Ascending aorta (tissue), 2 donors: ENCODE measurements around the gene CLDN5. TPM values are rescaled to one million over a fixed set of nuclear protein-coding genes. Genes with fewer than 3 reads are reported as not detected.

Experiments used
- DNase-seq, 2 donors: peaks; one replicate each; pipeline ENCODE4 v3.0.0-alpha.2; 2019; ENCODE audit warnings: low spot score in 2 of 2
- H3K27ac ChIP-seq, 2 donors: fragments of 200-600 bp; sonication (generic); one replicate each; pipeline ENCODE4 v1.5.1; 2016 to 2017; ENCODE audit warnings: mild to moderate bottlenecking in 1 of 2
- H3K27me3 ChIP-seq: fragments of 200-600 bp; sonication (generic); one replicate; pipeline ENCODE4 v1.5.1; 2017
- H3K36me3 ChIP-seq, 2 donors: fragments of 200-600 bp; sonication (generic); one replicate each; pipeline ENCODE4 v1.5.1; 2016
- H3K4me1 ChIP-seq, 2 donors: fragments of 200-600 bp; sonication (generic); one replicate each; pipeline ENCODE4 v1.5.1; 2016 to 2017; ENCODE audit warnings: mild to moderate bottlenecking in 1 of 2
- H3K4me3 ChIP-seq, 2 donors: fragments of 200-600 bp; sonication (generic); one replicate each; pipeline ENCODE4 v1.5.1; 2016 to 2017; ENCODE audit warnings: mild to moderate bottlenecking in 1 of 2
- H3K9me3 ChIP-seq, 2 donors: fragments of 200-600 bp; sonication (generic); one replicate each; pipeline ENCODE4 v1.5.1; 2016
- intact Hi-C: fragments of 100-400 bp; cut with DNase I; formaldehyde crosslinking; loops from one replicate; pipeline ENCODE4 v1.15.1; 2023
- total RNA-seq: library from RNA; depleted of rRNA; stranded (reverse); fragments of >200 nt; gene quantifications from one replicate; pipeline ENCODE4 v1.1.0, GENCODE V29; 2016
- TF ChIP-seq, protein P1 (sequence below), 3 experiments: fragments of 200-600 bp in 2 of 3; fragments of 450-650 bp in 1 of 3; sonication (generic) in 2 of 3; IDR thresholded peaks; one replicate each; pipeline ENCODE4 v1.5.1; 2016 to 2019; ENCODE audit warnings: antibody characterized with exemption in 3 of 3, mild to moderate bottlenecking in 1 of 3, moderate library complexity in 1 of 3

The CLDN5 gene
- total RNA-seq, 1 donor from 2014 or later: 482 TPM

DNA sequence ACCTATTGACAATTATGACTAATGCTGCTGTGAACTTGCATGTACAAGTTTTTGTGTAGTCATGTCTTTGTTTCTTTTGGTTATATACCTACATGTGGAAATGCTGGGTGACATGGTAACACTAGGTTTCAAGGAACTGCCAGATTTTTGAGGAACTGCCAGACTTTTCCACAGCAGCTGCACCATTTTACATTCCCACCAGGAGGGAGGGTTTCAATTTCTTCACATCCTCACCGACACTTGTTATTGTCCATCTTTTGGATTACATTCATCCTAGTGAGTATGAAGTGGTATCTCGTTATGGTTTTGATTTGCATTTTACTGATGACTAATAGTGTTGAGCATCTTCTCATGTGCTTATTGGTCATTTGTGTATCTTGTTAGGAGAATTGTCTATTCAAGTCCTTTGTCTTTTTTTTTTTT, 13.3 kb downstream of the CLDN5 start:
- Histone ChIP-seq H3K27me3 (no peaks in the 10 kb centered on the region), H3K9me3 (no peaks in the 10 kb centered on the region), H3K36me3 (no peaks in the 10 kb centered on the region), H3K4me3 (no peak overlapping the region), H3K4me1 (no peaks in the 10 kb centered on the region), H3K27ac (no peak overlapping the region)
- DNase-seq: no peak
- TF ChIP-seq, protein P1, sequence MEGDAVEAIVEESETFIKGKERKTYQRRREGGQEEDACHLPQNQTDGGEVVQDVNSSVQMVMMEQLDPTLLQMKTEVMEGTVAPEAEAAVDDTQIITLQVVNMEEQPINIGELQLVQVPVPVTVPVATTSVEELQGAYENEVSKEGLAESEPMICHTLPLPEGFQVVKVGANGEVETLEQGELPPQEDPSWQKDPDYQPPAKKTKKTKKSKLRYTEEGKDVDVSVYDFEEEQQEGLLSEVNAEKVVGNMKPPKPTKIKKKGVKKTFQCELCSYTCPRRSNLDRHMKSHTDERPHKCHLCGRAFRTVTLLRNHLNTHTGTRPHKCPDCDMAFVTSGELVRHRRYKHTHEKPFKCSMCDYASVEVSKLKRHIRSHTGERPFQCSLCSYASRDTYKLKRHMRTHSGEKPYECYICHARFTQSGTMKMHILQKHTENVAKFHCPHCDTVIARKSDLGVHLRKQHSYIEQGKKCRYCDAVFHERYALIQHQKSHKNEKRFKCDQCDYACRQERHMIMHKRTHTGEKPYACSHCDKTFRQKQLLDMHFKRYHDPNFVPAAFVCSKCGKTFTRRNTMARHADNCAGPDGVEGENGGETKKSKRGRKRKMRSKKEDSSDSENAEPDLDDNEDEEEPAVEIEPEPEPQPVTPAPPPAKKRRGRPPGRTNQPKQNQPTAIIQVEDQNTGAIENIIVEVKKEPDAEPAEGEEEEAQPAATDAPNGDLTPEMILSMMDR (IDR thresholded peaks at IDR 0.05): no peak
- intact Hi-C loops: no loop called here

DNA sequence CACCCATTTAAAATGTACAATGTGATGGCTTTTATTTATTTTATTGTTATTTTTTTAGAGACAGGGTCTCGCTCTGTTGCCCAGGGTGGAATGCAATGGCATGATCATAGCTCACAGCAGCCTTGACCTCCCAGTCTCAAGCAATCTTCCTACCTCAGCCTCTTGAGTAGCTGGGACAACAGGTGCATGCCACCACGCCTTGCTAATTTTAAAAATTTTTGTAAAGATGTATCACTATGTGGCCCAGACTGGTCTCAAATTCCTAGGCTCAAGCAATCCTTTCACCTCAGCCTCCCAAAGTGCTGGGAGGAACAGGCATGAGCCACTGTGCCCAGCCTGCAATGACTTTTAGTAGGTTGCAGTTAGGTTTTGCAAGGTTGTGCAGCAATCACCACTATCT, 14.3 kb downstream of the CLDN5 start:
- no peak for DNase-seq
- H3K9me3 ChIP-seq: no peaks in the 10 kb centered on the region
- no peak overlapping the region for H3K4me3 ChIP-seq
- H3K4me1 ChIP-seq: no peaks in the 10 kb centered on the region
- TF ChIP-seq, protein P1 (IDR thresholded peaks at IDR 0.05): no peak
- no peaks in the 10 kb centered on the region for H3K36me3 ChIP-seq
- H3K27ac ChIP-seq: no peak overlapping the region
- intact Hi-C loops: no loop called here
- no peaks in the 10 kb centered on the region for H3K27me3 ChIP-seq

DNA sequence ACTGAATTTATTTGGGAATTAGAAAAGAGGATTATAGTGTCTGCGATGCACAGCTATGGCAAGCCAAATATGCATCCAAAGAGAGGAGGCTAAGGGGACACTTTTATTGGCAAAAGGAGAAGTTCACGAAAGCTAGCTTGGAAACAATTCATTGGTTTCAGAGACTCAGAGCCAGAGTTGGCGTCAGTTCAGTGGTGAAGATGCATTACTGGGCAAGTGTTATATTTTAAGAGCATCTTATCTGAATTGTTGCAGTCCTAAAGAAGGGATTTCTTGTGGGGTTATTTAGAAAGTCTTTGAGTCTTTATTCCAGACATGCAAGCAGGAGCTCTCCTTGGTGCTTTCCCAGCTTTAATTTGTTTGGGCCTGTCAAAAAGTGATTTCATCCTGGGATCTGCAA, 15.0 kb downstream of the CLDN5 start:
- DNase-seq: no peak
- Histone ChIP-seq H3K9me3 (no peaks in the 10 kb centered on the region), H3K27me3 (no peaks in the 10 kb centered on the region), H3K4me1 (no peaks in the 10 kb centered on the region), H3K36me3 (no peaks in the 10 kb centered on the region), H3K27ac (no peak overlapping the region), H3K4me3 (no peak overlapping the region)
- TF ChIP-seq, protein P1 (IDR thresholded peaks at IDR 0.05): no peak
- intact Hi-C loops: no loop called here

DNA sequence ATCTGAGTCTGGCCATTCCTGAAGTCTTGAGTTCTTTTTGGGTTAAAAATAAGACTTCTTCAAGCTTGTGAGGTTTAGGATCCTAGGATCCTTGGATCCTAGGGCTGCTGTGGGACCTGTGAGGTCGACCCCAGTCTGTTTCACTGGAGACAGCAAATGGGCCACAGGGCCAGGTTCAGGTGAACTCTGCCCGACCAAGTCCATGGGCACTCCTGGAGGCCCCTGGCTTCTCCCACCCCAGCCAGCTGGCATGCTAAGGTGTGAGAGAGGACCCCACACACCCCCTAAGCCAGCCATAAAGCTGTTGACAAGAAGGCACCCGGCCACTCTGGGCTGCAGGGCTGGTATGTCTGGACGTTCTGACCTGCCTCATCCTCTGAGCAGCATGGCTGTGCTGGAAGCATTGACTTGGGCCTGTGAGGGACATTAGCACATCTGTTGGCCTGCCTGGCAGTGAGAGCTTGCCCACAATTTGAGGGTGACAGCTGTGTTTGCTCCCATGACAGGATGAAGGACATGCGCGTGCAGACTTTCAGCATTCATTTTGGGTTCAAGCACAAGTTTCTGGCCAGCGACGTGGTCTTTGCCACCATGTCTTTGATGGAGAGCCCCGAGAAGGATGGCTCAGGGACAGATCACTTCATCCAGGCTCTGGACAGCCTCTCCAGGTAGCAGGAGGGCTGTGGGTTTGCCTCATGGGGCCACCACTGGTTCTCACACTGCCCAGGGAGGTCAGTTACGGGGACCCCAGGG, 16.0 kb downstream of the CLDN5 start:
- Histone ChIP-seq H3K4me3 (no peak overlapping the region), H3K4me1 (no peaks in the 10 kb centered on the region), H3K36me3 (no peaks in the 10 kb centered on the region), H3K27ac (no peak overlapping the region), H3K27me3 (no peaks in the 10 kb centered on the region), H3K9me3 (no peaks in the 10 kb centered on the region)
- intact Hi-C loops: no loop called here
- TF ChIP-seq, protein P1 (IDR thresholded peaks at IDR 0.05): no peak
- peak in 1 of 2 donors; percentile 50 for DNase-seq

DNA sequence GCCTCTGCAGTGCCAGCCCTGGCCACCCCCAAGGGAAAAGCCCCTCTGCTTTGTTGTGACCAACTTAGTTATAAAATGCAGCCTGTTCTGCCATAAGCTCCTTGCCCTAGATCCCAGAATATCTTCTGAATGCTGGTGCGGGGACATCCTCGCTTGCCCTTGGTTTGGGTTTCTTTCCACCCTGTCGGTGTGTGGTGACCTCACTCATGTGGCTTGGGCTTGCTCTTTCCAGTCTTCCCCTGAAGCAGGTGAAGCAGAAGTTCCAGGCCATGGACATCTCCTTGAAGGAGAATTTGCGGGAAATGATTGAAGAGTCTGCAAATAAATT, 16.7 kb downstream of the CLDN5 start:
- H3K4me3 ChIP-seq: no peak overlapping the region
- no peak overlapping the region for H3K27ac ChIP-seq
- TF ChIP-seq, protein P1 (IDR thresholded peaks at IDR 0.05): no peak
- intact Hi-C loops: no loop called here
- no peaks in the 10 kb centered on the region for H3K36me3 ChIP-seq
- H3K4me1 ChIP-seq: no peaks in the 10 kb centered on the region
- DNase-seq: peak in 1 of 2 donors; percentile 37
- H3K27me3 ChIP-seq: no peaks in the 10 kb centered on the region
- H3K9me3 ChIP-seq: no peaks in the 10 kb centered on the region

DNA sequence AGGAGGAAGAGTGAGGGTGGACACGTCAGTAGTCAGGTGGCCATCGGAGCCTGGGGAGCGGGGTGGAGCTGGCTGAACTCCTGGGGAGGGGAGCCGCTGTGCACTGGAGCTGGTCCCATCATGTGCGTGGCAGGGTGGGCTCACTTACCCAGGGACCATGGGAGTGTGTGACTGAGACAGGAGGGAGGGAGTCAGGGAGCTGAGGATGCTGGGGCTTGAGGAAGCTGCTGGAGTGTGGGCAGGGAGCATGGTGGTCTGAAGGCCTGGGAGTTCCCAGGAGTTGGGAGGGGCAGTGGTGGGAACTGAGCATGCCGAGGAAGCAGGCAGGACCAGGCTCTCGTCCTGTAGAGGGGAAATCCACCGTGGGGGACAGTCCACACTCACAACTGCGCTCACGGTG, 18.0 kb downstream of the CLDN5 start:
- H3K36me3 ChIP-seq: no peaks in the 10 kb centered on the region
- TF ChIP-seq, protein P1 (IDR thresholded peaks at IDR 0.05): no peak
- H3K9me3 ChIP-seq: no peaks in the 10 kb centered on the region
- intact Hi-C loops: no loop called here
- no peak overlapping the region for H3K4me3 ChIP-seq
- no peaks in the 10 kb centered on the region for H3K4me1 ChIP-seq
- no peak overlapping the region for H3K27ac ChIP-seq
- peak in 1 of 2 donors; percentile 46 for DNase-seq
- H3K27me3 ChIP-seq: no peaks in the 10 kb centered on the region
